Vagina (tissue), 2 donors: ENCODE results near the gene HCN3.

Experiments
- POLR2A ChIP-seq, 2 donors: fragments of 450-650 bp; IDR thresholded peaks; one replicate each; pipeline ENCODE4 v1.6.1; 2017; ENCODE audit warnings: antibody characterized with exemption in 2 of 2, mild to moderate bottlenecking in 2 of 2, moderate library complexity in 2 of 2
- POLR2AphosphoS5 ChIP-seq, 2 donors: sonication (generic); formaldehyde crosslinking; IDR thresholded peaks; one replicate each; pipeline ENCODE4 v1.9.0; 2017; ENCODE audit warnings: antibody characterized with exemption in 2 of 2, mild to moderate bottlenecking in 2 of 2, low read depth in 1 of 2; ENCODE audit not compliant: insufficient read depth in 1 of 2
- TF ChIP-seq, protein P1 (sequence below), 3 experiments: fragments of 450-650 bp in 2 of 3; fragments of 200-600 bp in 1 of 3; sonication (generic) in 1 of 3; IDR thresholded peaks; one replicate each; pipeline ENCODE4 v1.5.1; 2017 to 2019; ENCODE audit warnings: antibody characterized with exemption in 3 of 3, mild to moderate bottlenecking in 2 of 3, moderate library complexity in 2 of 3

GRCh38 chr1:155327981-155328380 lies 50.7 kb downstream of the HCN3 start:
- TF ChIP-seq POLR2A (IDR thresholded peaks at IDR 0.05) (no peak), POLR2AphosphoS5 (IDR thresholded peaks at IDR 0.05; ENCODE audit: insufficient read depth in 1 of 2, low read depth in 1 of 2) (no peak)
- TF ChIP-seq, protein P1, sequence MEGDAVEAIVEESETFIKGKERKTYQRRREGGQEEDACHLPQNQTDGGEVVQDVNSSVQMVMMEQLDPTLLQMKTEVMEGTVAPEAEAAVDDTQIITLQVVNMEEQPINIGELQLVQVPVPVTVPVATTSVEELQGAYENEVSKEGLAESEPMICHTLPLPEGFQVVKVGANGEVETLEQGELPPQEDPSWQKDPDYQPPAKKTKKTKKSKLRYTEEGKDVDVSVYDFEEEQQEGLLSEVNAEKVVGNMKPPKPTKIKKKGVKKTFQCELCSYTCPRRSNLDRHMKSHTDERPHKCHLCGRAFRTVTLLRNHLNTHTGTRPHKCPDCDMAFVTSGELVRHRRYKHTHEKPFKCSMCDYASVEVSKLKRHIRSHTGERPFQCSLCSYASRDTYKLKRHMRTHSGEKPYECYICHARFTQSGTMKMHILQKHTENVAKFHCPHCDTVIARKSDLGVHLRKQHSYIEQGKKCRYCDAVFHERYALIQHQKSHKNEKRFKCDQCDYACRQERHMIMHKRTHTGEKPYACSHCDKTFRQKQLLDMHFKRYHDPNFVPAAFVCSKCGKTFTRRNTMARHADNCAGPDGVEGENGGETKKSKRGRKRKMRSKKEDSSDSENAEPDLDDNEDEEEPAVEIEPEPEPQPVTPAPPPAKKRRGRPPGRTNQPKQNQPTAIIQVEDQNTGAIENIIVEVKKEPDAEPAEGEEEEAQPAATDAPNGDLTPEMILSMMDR (IDR thresholded peaks at IDR 0.05) = no peak
